GM10847 (cell line): ENCODE measurements around the gene KLF5.

Experiments
- POLR2A ChIP-seq: IDR thresholded peaks from 2 replicates; pipeline ENCODE4 v1.6.1; 2011; ENCODE audit not compliant: insufficient read length; ENCODE audit errors: extremely low read depth

KLF5 gene

GRCh38 chr13:73070451-73071098, 11.8 kb downstream of the KLF5 start:
- no peak for TF ChIP-seq POLR2A

GRCh38 chr13:73072239-73072900, 13.6 kb downstream of the KLF5 start:
- no peak for TF ChIP-seq POLR2A

GRCh38 chr13:73073050-73073449, 14.2 kb downstream of the KLF5 start:
- TF ChIP-seq POLR2A, result no peak

GRCh38 chr13:73074014-73074413, 15.2 kb downstream of the KLF5 start:
- no peak for TF ChIP-seq POLR2A

GRCh38 chr13:73074926-73075325, 16.1 kb downstream of the KLF5 start:
- no peak for TF ChIP-seq POLR2A

- no peak for TF ChIP-seq POLR2A
Observed at GRCh38 chr13:73075546-73075945, 16.7 kb downstream of the KLF5 start.

- no peak for TF ChIP-seq POLR2A
Observed at GRCh38 chr13:73075954-73076353, 17.1 kb downstream of the KLF5 start.

- no peak for TF ChIP-seq POLR2A
Observed at GRCh38 chr13:73077865-73078264, 19.1 kb downstream of the KLF5 start.

- TF ChIP-seq POLR2A, result no peak
Observed at GRCh38 chr13:73079359-73079758, 20.6 kb downstream of the KLF5 start.

GRCh38 chr13:73081256-73081915, 22.6 kb downstream of the KLF5 start:
- no peak for TF ChIP-seq POLR2A

GRCh38 chr13:73082471-73082870, 23.7 kb downstream of the KLF5 start:
- no peak for TF ChIP-seq POLR2A

- no peak for TF ChIP-seq POLR2A
Observed at GRCh38 chr13:73082895-73083294, 24.1 kb downstream of the KLF5 start.

GRCh38 chr13:73088332-73088935, 29.6 kb downstream of the KLF5 start:
- TF ChIP-seq POLR2A, result no peak

GRCh38 chr13:73089213-73089612, 30.4 kb downstream of the KLF5 start:
- TF ChIP-seq POLR2A, result no peak

- no peak for TF ChIP-seq POLR2A
Observed at GRCh38 chr13:73090116-73090822, 31.5 kb downstream of the KLF5 start.

GRCh38 chr13:73090823-73091187, 32.0 kb downstream of the KLF5 start:
- TF ChIP-seq POLR2A, result no peak

- TF ChIP-seq POLR2A, result no peak
Observed at GRCh38 chr13:73092829-73093228, 34.0 kb downstream of the KLF5 start.
